HG03520 (cell line): ENCODE data around the gene CAPN3.

Source experiments
- ATAC-seq: cut with Tn5 transposase; IDR thresholded peaks from one replicate; pipeline ENCODE4 v1.9.1; 2021; ENCODE audit warnings: mild to moderate bottlenecking, moderate library complexity; ENCODE audit not compliant: unreplicated experiment

The CAPN3 gene

GRCh38 chr15:42392309-42393024 lies 33.2 kb downstream of the CAPN3 start:
- no peak for ATAC-seq

- no peak for ATAC-seq
Observed at GRCh38 chr15:42394106-42394505, 34.8 kb downstream of the CAPN3 start.

DNA sequence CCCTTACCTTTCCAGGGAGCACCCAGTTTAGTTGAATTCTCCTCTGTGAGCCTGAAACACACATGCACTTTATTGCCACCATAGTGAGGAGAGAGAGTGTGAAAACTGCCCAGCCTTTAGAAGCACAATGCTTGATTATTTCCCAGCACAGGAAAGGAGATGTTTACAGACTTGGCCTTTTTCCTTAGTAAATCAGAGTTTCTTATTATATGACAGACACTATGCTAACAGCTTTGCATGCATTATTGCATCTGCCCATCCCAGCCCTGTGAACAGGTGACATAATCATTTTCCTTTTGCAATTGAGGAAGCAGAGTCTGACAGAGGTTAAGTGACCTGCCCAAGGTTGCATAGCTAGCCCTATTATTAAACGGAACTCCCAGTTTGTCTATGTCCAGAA lies 36.5 kb downstream of the CAPN3 start:
- ATAC-seq = no peak

- ATAC-seq = no peak
Observed at GRCh38 chr15:42401544-42402454, 42.5 kb downstream of the CAPN3 start.

DNA sequence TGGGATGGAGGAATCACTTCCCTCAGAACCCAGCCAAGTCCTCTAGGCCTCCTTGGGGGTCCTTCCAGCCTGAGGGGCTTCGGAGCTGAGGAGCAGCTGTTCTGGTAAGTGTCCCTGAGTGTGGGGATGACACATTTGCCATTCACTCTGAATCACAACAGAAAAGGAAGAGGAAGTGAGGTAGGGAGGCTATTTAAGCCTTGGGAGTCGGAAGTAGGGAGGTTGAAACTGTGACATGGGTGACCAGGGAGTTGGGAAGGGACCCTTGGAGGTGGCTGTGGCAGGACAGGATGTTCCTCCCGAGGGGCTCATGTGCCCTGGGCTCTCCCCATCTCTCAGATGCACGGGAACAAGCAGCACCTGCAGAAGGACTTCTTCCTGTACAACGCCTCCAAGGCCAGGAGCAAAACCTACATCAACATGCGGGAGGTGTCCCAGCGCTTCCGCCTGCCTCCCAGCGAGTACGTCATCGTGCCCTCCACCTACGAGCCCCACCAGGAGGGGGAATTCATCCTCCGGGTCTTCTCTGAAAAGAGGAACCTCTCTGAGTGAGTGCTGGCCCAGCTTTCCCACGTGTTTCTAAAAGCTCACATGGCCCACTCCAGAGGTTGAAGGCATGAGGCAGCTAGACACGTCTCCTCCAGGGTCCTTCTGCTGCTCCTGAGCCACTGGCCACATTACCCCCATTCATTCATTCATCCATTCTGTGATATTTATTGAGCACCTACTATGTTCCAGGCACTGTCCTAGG lies 43.3 kb downstream of the CAPN3 start:
- no peak for ATAC-seq

DNA sequence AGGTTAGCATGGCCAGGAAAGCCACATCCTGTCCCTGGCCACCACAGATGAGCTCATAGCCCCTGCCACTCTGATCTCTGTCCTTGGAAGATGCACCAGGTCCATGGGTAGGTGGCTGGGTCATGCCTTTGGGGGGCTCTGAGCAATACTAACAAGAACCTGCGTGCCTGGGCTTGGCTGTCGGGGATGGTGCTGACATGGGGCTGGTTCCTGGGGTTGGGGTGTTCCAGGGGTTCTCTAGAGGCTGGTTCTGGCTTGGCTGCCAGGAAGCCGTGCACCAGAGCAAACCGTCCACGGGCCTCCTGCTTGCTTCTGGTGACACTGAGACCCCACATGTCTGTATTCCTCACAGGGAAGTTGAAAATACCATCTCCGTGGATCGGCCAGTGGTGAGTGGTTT lies 44.1 kb downstream of the CAPN3 start:
- ATAC-seq = no peak

- ATAC-seq = no peak
Observed at GRCh38 chr15:42404461-42405235, 45.3 kb downstream of the CAPN3 start.

DNA sequence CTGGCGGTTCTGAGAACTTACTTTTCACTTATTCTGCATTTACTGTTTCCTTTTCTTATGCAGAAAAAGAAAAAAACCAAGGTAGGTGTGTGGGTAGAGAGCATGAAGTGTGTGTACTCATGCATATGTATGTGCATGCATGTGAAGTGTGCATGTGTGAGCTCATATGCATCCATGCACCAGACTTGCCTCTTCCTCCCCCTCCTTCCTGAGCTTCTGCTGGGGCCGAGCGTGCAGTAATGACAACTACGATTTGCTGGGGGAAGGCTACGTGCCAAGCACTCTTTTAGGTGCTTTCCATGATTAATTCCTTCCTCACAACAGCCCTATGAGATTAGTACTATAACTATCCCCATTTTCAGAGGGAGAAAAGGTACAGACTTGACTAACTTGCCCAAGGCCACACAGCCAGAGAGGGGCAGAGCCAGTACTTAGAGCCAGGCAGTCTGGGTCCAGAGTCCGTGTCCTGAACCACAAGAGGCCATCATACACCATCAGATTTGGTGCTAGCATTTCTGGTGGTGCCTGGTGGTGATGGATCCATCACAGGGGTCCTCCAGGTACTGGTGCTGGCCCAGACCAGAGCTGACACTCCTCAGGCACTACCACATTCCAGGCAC lies 46.7 kb downstream of the CAPN3 start:
- ATAC-seq = no peak

DNA sequence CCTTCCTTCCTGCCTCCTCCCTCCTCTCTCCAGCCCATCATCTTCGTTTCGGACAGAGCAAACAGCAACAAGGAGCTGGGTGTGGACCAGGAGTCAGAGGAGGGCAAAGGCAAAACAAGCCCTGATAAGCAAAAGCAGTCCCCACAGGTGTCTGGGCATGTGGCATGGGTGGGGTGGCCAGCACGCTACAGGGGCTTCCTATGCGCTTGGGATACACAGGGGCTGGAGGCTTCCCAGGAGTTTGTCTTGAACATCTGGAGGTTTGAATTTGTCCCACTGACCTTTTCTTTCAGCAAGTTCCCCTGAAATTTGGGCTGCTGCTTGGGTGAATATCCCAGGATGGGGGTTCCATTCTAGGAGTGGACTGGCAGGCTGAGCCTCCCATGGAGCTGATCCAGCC lies 48.9 kb downstream of the CAPN3 start:
- no peak for ATAC-seq

- ATAC-seq = no peak
Observed at GRCh38 chr15:42409011-42409410, 49.7 kb downstream of the CAPN3 start.

DNA sequence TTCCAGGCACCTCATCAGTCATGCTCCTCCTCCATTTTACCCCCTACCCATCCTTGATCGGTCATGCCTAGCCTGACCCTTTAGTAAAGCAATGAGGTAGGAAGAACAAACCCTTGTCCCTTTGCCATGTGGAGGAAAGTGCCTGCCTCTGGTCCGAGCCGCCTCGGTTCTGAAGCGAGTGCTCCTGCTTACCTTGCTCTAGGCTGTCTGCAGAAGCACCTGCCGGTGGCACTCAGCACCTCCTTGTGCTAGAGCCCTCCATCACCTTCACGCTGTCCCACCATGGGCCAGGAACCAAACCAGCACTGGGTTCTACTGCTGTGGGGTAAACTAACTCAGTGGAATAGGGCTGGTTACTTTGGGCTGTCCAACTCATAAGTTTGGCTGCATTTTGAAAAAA lies 52.6 kb downstream of the CAPN3 start:
- ATAC-seq = no peak

- ATAC-seq = no peak
Observed at GRCh38 chr15:42413920-42414319, 54.6 kb downstream of the CAPN3 start.

GRCh38 chr15:42419369-42419768 lies 60.1 kb downstream of the CAPN3 start:
- ATAC-seq = no peak

DNA sequence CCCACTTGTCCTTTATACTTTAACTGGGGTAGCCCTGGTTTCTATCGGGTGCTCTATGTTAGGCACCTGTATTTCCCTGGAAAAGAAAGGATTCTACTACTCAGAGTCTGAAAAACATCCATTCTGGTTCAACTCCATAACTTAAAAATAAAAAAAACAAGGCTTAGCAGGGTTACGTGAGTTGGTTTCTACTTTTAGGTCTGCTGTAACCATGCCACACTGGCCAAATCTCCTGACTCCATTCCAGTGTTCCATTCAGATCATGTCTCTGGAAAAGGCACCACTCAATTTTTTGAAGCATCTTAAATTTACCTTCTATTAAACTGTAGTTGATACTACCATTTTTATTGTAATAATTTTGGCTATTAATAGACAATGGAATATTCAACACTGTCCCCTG lies 62.1 kb downstream of the CAPN3 start:
- no peak for ATAC-seq

DNA sequence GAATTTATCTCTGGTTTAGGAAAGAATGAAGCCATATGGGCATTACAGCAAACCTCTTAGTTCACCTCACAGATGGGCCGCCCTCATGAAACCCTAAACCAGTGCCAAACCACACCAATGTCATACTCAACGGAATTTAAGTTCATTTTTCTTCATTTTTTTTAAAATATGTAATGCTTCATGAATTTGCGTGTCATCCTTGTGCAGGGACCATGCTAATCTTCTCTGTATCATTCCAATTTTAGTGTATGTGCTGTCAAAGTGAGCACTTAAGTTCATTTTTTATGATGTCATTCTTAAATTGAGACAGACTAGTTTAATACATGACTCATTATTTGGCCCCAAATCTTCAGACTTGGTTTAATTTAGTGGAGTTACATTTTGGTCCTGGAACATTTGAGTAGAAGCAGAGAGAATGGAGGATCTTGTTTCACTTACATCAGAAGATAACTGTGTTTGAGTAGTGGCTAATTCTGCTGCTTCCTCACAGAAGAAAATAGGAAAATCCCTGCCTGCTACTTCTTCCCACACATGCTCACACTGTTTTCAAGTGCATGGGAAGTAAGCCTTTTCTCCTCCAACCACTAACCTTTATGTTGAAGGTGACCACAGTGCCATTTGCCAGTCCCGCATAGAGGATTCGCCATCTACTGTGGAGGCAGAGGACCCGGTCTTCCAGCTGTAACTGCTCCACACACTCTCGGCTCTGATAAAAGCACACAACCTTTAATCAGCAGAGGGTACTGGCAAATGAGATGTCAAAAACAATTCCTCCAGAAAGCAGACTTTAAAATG lies 68.3 kb downstream of the CAPN3 start:
- ATAC-seq = no peak

- ATAC-seq = no peak
Observed at GRCh38 chr15:42444415-42445063, 85.2 kb downstream of the CAPN3 start.

- no peak for ATAC-seq
Observed at GRCh38 chr15:42445551-42445950, 86.2 kb downstream of the CAPN3 start.

GRCh38 chr15:42447599-42447998 lies 88.3 kb downstream of the CAPN3 start:
- no peak for ATAC-seq

DNA sequence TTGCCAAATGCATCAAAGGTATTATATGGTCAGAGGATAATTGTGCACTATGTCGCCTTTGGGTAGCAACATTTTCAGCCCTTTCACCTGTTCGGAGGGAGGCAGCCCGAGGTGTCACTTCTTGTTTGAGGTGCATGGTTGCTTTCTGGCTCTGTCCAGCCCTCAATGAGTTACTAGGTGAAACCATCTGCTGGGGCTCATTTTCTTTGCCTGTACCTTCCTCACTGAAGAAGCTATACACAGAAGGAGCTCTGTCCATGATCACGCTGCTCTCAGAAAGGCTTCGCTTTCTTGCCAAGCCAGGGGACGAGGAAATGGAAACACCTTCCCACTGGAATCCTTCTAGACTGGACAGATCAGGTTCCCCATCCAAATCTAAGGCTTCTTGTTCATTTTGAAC lies 89.0 kb downstream of the CAPN3 start:
- no peak for ATAC-seq
